ENCODE measurements around the gene YWHAG. TPM values are rescaled to one million over a fixed set of nuclear protein-coding genes. Genes with fewer than 3 reads are reported as not detected.

Gene YWHAG
- total and polyA plus RNA-seq, 2 experiments from 2014 or later = 82.2 to 179 TPM

- TF ChIP-seq ZNF114 (CRISPR knock-in tag; IDR thresholded peaks at IDR 0.05) (no peak), REST (IDR thresholded peaks at IDR 0.05; ENCODE audit: unreplicated experiment) (no peak), CREB1 (CRISPR knock-in tag; IDR thresholded peaks at IDR 0.05; ENCODE audit: low read depth) (no peak)
- no peaks in the 10 kb centered on the region; the same call in 2 of the 3 replicates for H3K36me3 Mint-ChIP-seq (ENCODE audit: low read depth)
- H3K4me1 Mint-ChIP-seq = peaks cover 22% of the 10 kb centered on the region
- no peak overlapping the region for H3K27ac Mint-ChIP-seq
- peaks cover 7% of the 10 kb centered on the region for H3K27me3 ChIP-seq (ENCODE audit: insufficient read depth)
- H3K9me2 ChIP-seq (ENCODE audit: insufficient read depth) = no peaks in the 10 kb centered on the region
- no peak for ATAC-seq
- peaks cover 26% of the 10 kb centered on the region for H3K27me3 Mint-ChIP-seq (ENCODE audit: insufficient read depth, low read depth, poor library complexity)
- H3K4me3 ChIP-seq = no peak overlapping the region
- H3K27ac ChIP-seq (ENCODE audit: low read depth) = no peak overlapping the region
- H3K4me3 Mint-ChIP-seq = no peak overlapping the region
- H3K4me1 ChIP-seq (ENCODE audit: insufficient read depth) = peaks cover 21% of the 10 kb centered on the region
- H3K9me3 Mint-ChIP-seq = no peaks in the 10 kb centered on the region
- no peak overlapping the region for H2AFZ ChIP-seq
- no peak for DNase-seq (ENCODE audit: low spot score)
- no peak overlapping the region for H3K4me2 ChIP-seq
- H4K20me1 ChIP-seq (replicated peaks; ENCODE audit: insufficient read depth) = no peaks in the 10 kb centered on the region
- H3K79me2 ChIP-seq (replicated peaks; ENCODE audit: insufficient read depth) = no peaks in the 10 kb centered on the region
- no peaks in the 10 kb centered on the region for H3K36me3 ChIP-seq (ENCODE audit: insufficient read depth)
- peaks cover 19% of the 10 kb centered on the region for H3F3A ChIP-seq (replicated peaks; ENCODE audit: low read depth)
Observed at GRCh38 chr7:76400248-76400647, 41.5 kb upstream of the YWHAG start.

GRCh38 chr7:76397409-76398183 is 38.8 kb upstream of the YWHAG start:
- Histone ChIP-seq H3F3A (replicated peaks; ENCODE audit: low read depth) (peaks cover 28% of the 10 kb centered on the region), H3K9me2 (ENCODE audit: insufficient read depth) (no peaks in the 10 kb centered on the region), H3K4me2 (peak overlapping the region; percentile 66), H3K4me1 (ENCODE audit: insufficient read depth) (peaks cover 25% of the 10 kb centered on the region), H2AFZ (peak overlapping the region; percentile 56; the same call in 1 of the 2 replicates), H3K4me3 (peak overlapping the region; percentile 49), H3K79me2 (replicated peaks; ENCODE audit: insufficient read depth) (no peaks in the 10 kb centered on the region), H3K27ac (ENCODE audit: low read depth) (no peak overlapping the region), H4K20me1 (replicated peaks; ENCODE audit: insufficient read depth) (no peaks in the 10 kb centered on the region), H3K27me3 (ENCODE audit: insufficient read depth) (peaks cover 9% of the 10 kb centered on the region), H3K36me3 (ENCODE audit: insufficient read depth) (no peaks in the 10 kb centered on the region)
- peaks cover 33% of the 10 kb centered on the region for H3K27me3 Mint-ChIP-seq (ENCODE audit: insufficient read depth, low read depth, poor library complexity)
- no peaks in the 10 kb centered on the region for H3K9me3 Mint-ChIP-seq
- H3K27ac Mint-ChIP-seq = no peak overlapping the region
- no peak for TF ChIP-seq ETS1 (IDR thresholded peaks at IDR 0.05)
- no peak for TF ChIP-seq JUNB (IDR thresholded peaks at IDR 0.05; ENCODE audit: unreplicated experiment)
- TF ChIP-seq EZH2 (IDR thresholded peaks at IDR 0.05; ENCODE audit: low read depth, unreplicated experiment) = no peak
- TF ChIP-seq POLR2AphosphoS5 (IDR thresholded peaks at IDR 0.05; ENCODE audit: low read depth) = peak; percentile 75
- no peak for TF ChIP-seq CREB1 (CRISPR knock-in tag; IDR thresholded peaks at IDR 0.05; ENCODE audit: low read depth)
- peak; percentile 86 for DNase-seq (ENCODE audit: low spot score)
- peak; percentile 57 for ATAC-seq
- peaks cover 25% of the 10 kb centered on the region for H3K4me1 Mint-ChIP-seq
- H3K36me3 Mint-ChIP-seq (ENCODE audit: low read depth) = no peaks in the 10 kb centered on the region; the same call in 2 of the 3 replicates
- H3K4me3 Mint-ChIP-seq = peak overlapping the region; percentile 13; the same call in 1 of the 3 replicates
